Neural crest cell (in vitro differentiated cells): ENCODE data around the gene SPTAN1. TPM values are rescaled to one million over a fixed set of nuclear protein-coding genes. Genes with fewer than 3 reads are reported as not detected.

Experiments
- DNase-seq: peaks from one replicate; pipeline ENCODE4 v3.0.0; 2021; ENCODE audit warnings: low read depth, mixed read lengths, low spot score
- H3K27ac Mint-ChIP-seq: one replicate; pipeline ENCODE4 v1.8.0; 2021; ENCODE audit warnings: mild to moderate bottlenecking, mixed read lengths; ENCODE audit not compliant: unreplicated experiment
- H3K27me3 Mint-ChIP-seq: 2 replicates; pipeline ENCODE4 v1.8.0; 2021; ENCODE audit warnings: low read depth, mild to moderate bottlenecking, mixed read lengths
- H3K36me3 Mint-ChIP-seq: 2 replicates; pipeline ENCODE4 v1.8.0; 2021; ENCODE audit warnings: low read depth, mild to moderate bottlenecking, mixed read lengths
- H3K4me1 Mint-ChIP-seq: 2 replicates; pipeline ENCODE4 v1.8.0; 2021; ENCODE audit warnings: mixed read lengths
- H3K4me3 Mint-ChIP-seq: one replicate; pipeline ENCODE4 v1.8.0; 2021; ENCODE audit warnings: mild to moderate bottlenecking, mixed read lengths
- H3K9me3 Mint-ChIP-seq: 2 replicates; pipeline ENCODE4 v1.8.0; 2021; ENCODE audit warnings: mixed read lengths
- CTCF ChIP-seq: fragments of 200-600 bp; sonication (generic); conservative IDR thresholded peaks from 2 replicates; pipeline ENCODE4 v1.5.0; 2021; ENCODE audit warnings: antibody characterized with exemption, mild to moderate bottlenecking
- total RNA-seq: library from RNA; stranded (reverse); gene quantifications from 2 replicates; pipeline ENCODE4 v1.2.1, GENCODE V29; 2021

Gene SPTAN1
- total RNA-seq, 1 donor from 2014 or later: 289 TPM

DNA sequence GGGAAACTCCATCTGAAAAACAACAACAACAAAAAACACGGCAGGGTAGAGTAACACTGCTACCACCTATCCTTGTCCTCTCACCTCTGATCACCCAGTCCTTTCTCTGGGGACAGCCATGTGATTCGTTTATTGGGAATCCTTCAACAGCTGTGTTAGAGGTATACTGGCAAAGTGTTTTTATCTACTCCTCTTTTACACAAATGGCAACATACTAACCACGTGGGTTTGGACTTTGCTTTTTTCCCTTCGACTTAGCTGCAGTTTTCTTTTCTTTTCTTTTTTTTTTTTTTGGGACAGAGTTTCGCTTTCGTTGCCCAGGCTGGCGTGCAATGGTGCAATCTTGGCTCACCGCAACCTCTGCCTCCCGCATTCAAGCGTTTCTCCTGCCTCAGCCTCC is 125.4 kb downstream of the SPTAN1 start:
- TF ChIP-seq CTCF: no peak
- H3K36me3 Mint-ChIP-seq: no peaks in the 10 kb centered on the region
- no peaks in the 10 kb centered on the region for H3K27me3 Mint-ChIP-seq
- DNase-seq: no peak
- H3K4me3 Mint-ChIP-seq: no peak overlapping the region
- no peaks in the 10 kb centered on the region for H3K4me1 Mint-ChIP-seq
- no peak overlapping the region for H3K27ac Mint-ChIP-seq
- no peaks in the 10 kb centered on the region for H3K9me3 Mint-ChIP-seq

Other genes with a start within 250 kb of the SPTAN1 start
- 33.4 and 35.0 TPM in 2 replicates for gene TRUB2, start 230.1 kb upstream of the SPTAN1 start, total RNA-seq
- gene COQ4, start 229.7 kb upstream of the SPTAN1 start, total RNA-seq: 50.8 and 51.0 TPM in 2 replicates
- 43.0 and 45.6 TPM in 2 replicates for gene SLC27A4, start 212.1 kb upstream of the SPTAN1 start, total RNA-seq
- 69.9 and 73.2 TPM in 2 replicates for gene URM1, start 181.2 kb upstream of the SPTAN1 start, total RNA-seq
- 49.7 and 56.4 TPM in 2 replicates for gene CERCAM, start 131.7 kb upstream of the SPTAN1 start, total RNA-seq
- gene ODF2, start 96.6 kb upstream of the SPTAN1 start, total RNA-seq: 85.2 and 85.5 TPM in 2 replicates
- 25.8 and 28.0 TPM in 2 replicates for gene GLE1, start 47.9 kb upstream of the SPTAN1 start, total RNA-seq
- 120 and 128 TPM in 2 replicates for gene DYNC2I2, start 104.3 kb downstream of the SPTAN1 start, total RNA-seq
- gene SET, start 136.6 kb downstream of the SPTAN1 start, total RNA-seq: 891 and 930 TPM in 2 replicates
- gene PKN3, start 149.9 kb downstream of the SPTAN1 start, total RNA-seq: 28.0 and 30.0 TPM in 2 replicates
- 15.1 and 15.7 TPM in 2 replicates for gene ZDHHC12, start 171.5 kb downstream of the SPTAN1 start, total RNA-seq
- 19.1 and 19.3 TPM in 2 replicates for gene ZER1, start 219.3 kb downstream of the SPTAN1 start, total RNA-seq
- 28.9 and 32.3 TPM in 2 replicates for gene TBC1D13, start 234.7 kb downstream of the SPTAN1 start, total RNA-seq